NT2/D1 (cell line): ENCODE measurements around the gene GDPD4.

Source experiments
- DNase-seq: peaks from one replicate; pipeline ENCODE4 v3.0.0-alpha.2; 2011; ENCODE audit warnings: low read depth, low spot score
- H3K27me3 ChIP-seq: 2 replicates; pipeline ENCODE4 v1.6.0; 2011; ENCODE audit warnings: mild to moderate bottlenecking; ENCODE audit not compliant: insufficient read length, insufficient read depth
- H3K36me3 ChIP-seq: 2 replicates; pipeline ENCODE4 v1.6.1; 2011; ENCODE audit warnings: mild to moderate bottlenecking, low read length, mixed read lengths; ENCODE audit not compliant: insufficient read depth, insufficient read length
- H3K4me1 ChIP-seq: 2 replicates; pipeline ENCODE4 v1.5.1; 2011; ENCODE audit not compliant: insufficient read depth, insufficient read length
- H3K4me3 ChIP-seq: 2 replicates; pipeline ENCODE4 v1.5.1; 2011; ENCODE audit warnings: low read depth; ENCODE audit not compliant: insufficient read length
- H3K9ac ChIP-seq: 2 replicates; pipeline ENCODE4 v1.6.0; 2011; ENCODE audit warnings: low read depth; ENCODE audit not compliant: insufficient read length
- H3K9me3 ChIP-seq: 2 replicates; pipeline ENCODE4 v1.5.1; 2011; ENCODE audit warnings: mild to moderate bottlenecking, low read length; ENCODE audit not compliant: insufficient read depth
- SUZ12 ChIP-seq: IDR thresholded peaks from 2 replicates; pipeline ENCODE4 v1.6.1; 2011; ENCODE audit not compliant: insufficient read length, insufficient read depth; ENCODE audit errors: extremely low read depth
- YY1 ChIP-seq: IDR thresholded peaks from 2 replicates; pipeline ENCODE4 v1.6.1; 2011; ENCODE audit not compliant: insufficient read length, insufficient read depth
- ZNF274 ChIP-seq: IDR thresholded peaks from 2 replicates; pipeline ENCODE4 v1.6.1; 2011; ENCODE audit warnings: mild to moderate bottlenecking, low read depth, low read length

Gene GDPD4

DNA sequence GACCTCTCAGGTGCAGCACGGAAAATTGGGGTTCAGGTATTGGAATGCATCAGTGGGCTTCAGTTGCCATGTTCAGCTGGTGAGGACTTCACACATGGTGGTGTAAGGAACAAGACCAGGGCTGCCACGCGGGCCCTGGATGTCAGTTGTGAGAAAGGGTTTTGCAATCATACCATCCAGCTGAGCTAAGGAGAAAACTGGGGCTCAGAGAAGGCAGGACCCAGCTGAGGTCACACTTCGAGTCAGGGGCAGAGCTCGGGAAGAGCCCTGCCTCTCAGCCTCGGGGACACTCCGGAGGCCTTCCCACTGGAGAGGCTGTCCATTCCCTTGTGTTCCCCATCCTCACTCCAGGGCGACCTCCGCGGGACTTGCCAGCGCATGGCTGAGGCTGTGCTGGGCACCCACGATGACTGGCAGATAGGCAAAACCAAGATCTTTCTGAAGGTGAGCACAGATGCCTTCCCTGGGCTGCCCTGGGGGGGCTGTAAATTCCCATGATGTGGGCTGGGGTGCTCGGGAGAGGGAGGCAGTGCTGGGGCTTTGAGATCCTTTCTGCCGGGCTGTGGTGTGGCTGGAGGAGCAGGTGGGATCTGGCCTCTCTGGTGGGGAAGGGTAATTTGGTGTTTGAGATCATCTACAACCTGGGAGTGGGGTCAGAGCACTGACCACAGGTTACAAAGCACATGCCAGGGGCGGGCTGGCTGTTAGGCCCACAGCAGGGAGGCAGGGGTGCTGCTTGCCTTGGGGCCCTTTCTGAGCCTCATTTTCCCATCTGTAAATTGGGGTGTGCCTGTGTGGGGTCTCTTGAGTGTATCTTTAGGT is 126.3 kb downstream of the GDPD4 start:
- Histone ChIP-seq H3K4me3 (no peak overlapping the region), H3K4me1 (peaks cover 36% of the 10 kb centered on the region), H3K27me3 (no peaks in the 10 kb centered on the region), H3K36me3 (no peaks in the 10 kb centered on the region), H3K9ac (no peak overlapping the region), H3K9me3 (no peaks in the 10 kb centered on the region)
- no peak for TF ChIP-seq YY1
- TF ChIP-seq ZNF274: no peak
- no peak for TF ChIP-seq SUZ12
- no peak for DNase-seq

DNA sequence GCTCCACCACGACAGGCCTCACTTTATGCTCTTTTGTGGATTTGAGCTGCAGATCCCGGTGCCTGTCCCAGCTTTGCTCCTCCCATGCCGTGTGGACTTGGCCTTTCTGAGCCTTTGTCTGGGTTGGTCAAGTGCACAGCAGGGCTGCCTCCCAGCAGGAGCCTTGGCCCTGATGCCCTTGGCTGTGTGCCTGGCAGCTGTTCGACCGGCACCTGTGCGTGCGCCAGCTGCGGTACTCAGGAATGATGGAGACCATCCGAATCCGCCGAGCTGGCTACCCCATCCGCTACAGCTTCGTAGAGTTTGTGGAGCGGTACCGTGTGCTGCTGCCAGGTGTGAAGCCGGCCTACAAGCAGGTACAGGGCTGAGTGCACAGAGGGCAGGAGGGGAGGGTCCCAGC is 126.9 kb downstream of the GDPD4 start:
- no peak for DNase-seq
- no peak overlapping the region for H3K9ac ChIP-seq
- H3K9me3 ChIP-seq: no peaks in the 10 kb centered on the region
- H3K27me3 ChIP-seq: no peaks in the 10 kb centered on the region
- TF ChIP-seq YY1: no peak
- no peak for TF ChIP-seq SUZ12
- no peak for TF ChIP-seq ZNF274
- H3K36me3 ChIP-seq: no peaks in the 10 kb centered on the region
- H3K4me3 ChIP-seq: no peak overlapping the region
- H3K4me1 ChIP-seq: peaks cover 38% of the 10 kb centered on the region

GRCh38 chr11:77173494-77173893 is 128.0 kb downstream of the GDPD4 start:
- no peak for DNase-seq
- Histone ChIP-seq H3K4me1 (peaks cover 38% of the 10 kb centered on the region), H3K9ac (peak overlapping the region; percentile 21), H3K9me3 (no peaks in the 10 kb centered on the region), H3K36me3 (no peaks in the 10 kb centered on the region), H3K27me3 (no peaks in the 10 kb centered on the region), H3K4me3 (no peak overlapping the region)
- TF ChIP-seq SUZ12 (no peak), ZNF274 (no peak), YY1 (no peak)

DNA sequence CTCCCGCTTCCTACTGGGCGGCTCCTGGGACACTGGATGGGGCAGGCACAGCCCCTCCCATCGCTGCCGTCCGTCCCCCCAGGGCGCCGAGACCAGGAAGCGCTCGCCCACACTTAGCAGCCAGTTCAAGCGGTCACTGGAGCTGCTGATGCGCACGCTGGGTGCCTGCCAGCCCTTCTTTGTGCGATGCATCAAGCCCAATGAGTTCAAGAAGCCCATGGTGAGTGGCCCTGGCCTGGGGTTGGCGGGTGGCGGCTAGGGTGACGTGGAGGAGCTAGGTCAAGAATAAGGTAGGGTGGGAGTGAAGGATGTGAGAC is 128.9 kb downstream of the GDPD4 start:
- TF ChIP-seq SUZ12 (no peak), ZNF274 (no peak), YY1 (no peak)
- H3K4me1 ChIP-seq: peaks cover 41% of the 10 kb centered on the region
- DNase-seq: no peak

DNA sequence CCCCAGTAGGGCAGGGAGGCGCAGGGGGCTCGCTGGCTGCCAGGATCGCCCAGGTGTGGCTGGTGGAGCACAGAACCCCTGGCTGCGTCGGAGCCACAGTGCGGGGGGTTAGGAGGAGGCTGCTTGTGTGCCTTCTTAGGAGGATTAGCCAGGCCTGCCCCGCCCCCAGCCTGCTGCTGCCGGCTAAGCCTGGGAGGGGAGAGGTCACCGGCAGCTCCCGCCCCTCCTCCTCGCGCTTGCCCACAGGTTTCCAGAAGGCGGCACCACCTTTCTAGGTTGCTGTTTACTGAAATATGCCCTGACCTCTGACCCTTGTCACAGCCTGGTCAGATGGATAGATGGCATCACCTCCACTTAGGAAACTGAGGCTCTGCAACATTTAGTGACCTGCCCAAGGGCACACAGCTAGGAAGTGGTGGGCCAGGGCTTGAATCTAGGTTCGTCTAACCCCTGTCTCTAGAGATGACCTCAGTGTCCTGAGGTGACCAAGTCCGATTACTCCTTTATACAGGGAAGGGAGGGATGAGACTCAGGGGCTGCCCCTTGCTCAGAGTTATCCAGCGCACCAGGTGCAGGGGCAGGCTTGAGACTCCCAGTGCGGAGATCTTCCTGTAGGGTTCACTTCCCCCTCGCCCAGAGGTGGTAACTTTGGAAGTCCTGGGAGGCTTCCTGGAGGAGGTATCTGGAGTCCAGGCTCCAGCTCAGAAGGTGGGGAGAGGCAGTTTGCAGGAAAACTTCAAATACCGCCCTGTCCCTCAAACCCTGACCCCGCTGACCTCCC is 129.4 kb downstream of the GDPD4 start:
- no peaks in the 10 kb centered on the region for H3K27me3 ChIP-seq
- H3K36me3 ChIP-seq: no peaks in the 10 kb centered on the region
- H3K4me1 ChIP-seq: peaks cover 44% of the 10 kb centered on the region
- no peaks in the 10 kb centered on the region for H3K9me3 ChIP-seq
- H3K4me3 ChIP-seq: no peak overlapping the region
- H3K9ac ChIP-seq: peak overlapping the region; percentile 0
- TF ChIP-seq ZNF274: no peak
- no peak for TF ChIP-seq YY1
- TF ChIP-seq SUZ12: no peak
- DNase-seq: peak; percentile 86

More for the DNA sequence above, 128.9 kb downstream of the GDPD4 start:
- Histone ChIP-seq H3K27me3 (no peaks in the 10 kb centered on the region), H3K9ac (peak overlapping the region; percentile 0), H3K4me3 (no peak overlapping the region), H3K36me3 (no peaks in the 10 kb centered on the region), H3K9me3 (no peaks in the 10 kb centered on the region)

- Histone ChIP-seq H3K4me3 (no peak overlapping the region), H3K4me1 (peaks cover 42% of the 10 kb centered on the region), H3K9ac (no peak overlapping the region), H3K36me3 (no peaks in the 10 kb centered on the region), H3K9me3 (no peaks in the 10 kb centered on the region), H3K27me3 (no peaks in the 10 kb centered on the region)
- TF ChIP-seq YY1: no peak
- TF ChIP-seq SUZ12: no peak
- no peak for TF ChIP-seq ZNF274
- DNase-seq: no peak
Measured at GRCh38 chr11:77171254-77171653, 130.2 kb downstream of the GDPD4 start.

DNA sequence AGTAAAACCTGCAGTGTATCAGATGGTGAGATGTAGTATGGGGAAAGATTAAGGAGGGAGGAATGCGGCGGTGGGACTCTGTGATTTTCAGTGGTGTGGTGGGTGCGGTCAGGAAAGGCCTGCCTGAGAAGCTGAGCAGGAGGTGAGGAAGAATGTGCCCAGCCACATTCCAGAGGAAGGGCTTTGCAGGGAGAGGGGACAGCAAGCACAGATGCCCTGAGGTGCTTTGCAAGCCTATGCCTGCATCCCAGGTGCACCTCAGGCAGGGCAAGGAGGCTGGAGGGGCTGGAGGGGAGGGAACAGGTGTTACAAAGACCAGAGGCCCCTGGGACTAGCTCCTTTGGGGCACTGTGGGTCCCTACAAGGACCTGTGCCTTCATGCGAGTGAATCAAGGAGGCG is 131.4 kb downstream of the GDPD4 start:
- Histone ChIP-seq H3K4me1 (peaks cover 32% of the 10 kb centered on the region), H3K27me3 (no peaks in the 10 kb centered on the region), H3K4me3 (no peak overlapping the region), H3K9ac (no peak overlapping the region), H3K9me3 (no peaks in the 10 kb centered on the region), H3K36me3 (no peaks in the 10 kb centered on the region)
- DNase-seq: peak; percentile 66
- TF ChIP-seq ZNF274 (no peak), SUZ12 (no peak), YY1 (no peak)
